Heart left ventricle (tissue), 13 donors: Measurements from ENCODE around the gene CNOT1.

ENCODE experiments used
- CTCF ChIP-seq, 12 donors: fragments of 200-600 bp; sonication (generic) in 4 of 12; IDR thresholded peaks; one replicate each; pipeline versions ENCODE4 v1.5.0 to v1.8.0; 2018 to 2022; ENCODE audit warnings: antibody characterized with exemption in 12 of 12, mild to moderate bottlenecking in 5 of 12
- POLR2A ChIP-seq, 2 donors: fragments of 450-650 bp; IDR thresholded peaks; one replicate each; pipeline ENCODE4 v1.6.1; 2017; ENCODE audit warnings: antibody characterized with exemption in 2 of 2, mild to moderate bottlenecking in 2 of 2, moderate library complexity in 2 of 2
- donor health status: ischemic (EF 13 %, LVEDD 7.1; RV severe dilation, severe dysfunction).
- donor health status: DM: no; HTN: yes; CAD: no.
- donor health status: DM: no; HTN: no; CAD: no.
- donor health status: ischemic (EF 25% LVEDD 6.9; RV normal size, moderate dysfunction).
- donor health status: ischemic (EF 25% LVEDD 5.7; RV mildly dilated, moderate dysfunction).
- donor health status: ischemic (EF 35%, LVEDD 5.7; RV mildly dilated, moderate dysfunction).
- donor health status: nonischemic (EF 11% LVEDD 7.7; RV severe dilation, severe dysfunction).
- donor health status: DM: yes; HTN: yes; CAD: no.
- donor health status: PGD.
- donor health status: ischemic (EF 29% LVEDD 5.4; RV normal size, mild dysfunction).
- donor health status: nonischemic (EF 23%, LVEDD 6.1; RV moderate dilation, normal function).

- TF ChIP-seq POLR2A (IDR thresholded peaks at IDR 0.05) (no peak), CTCF (IDR thresholded peaks at IDR 0.05) (no peak)
These were observed 15.3 kb upstream of the CNOT1 start for GRCh38 chr16:58644765-58645487.
